HepG2 (cell line): ENCODE measurements around the gene TFAP2E. TPM values are rescaled to one million over a fixed set of nuclear protein-coding genes. Genes with fewer than 3 reads are reported as not detected.

ENCODE experiments used
- ATF1 ChIP-seq: IDR thresholded peaks from 2 replicates; pipeline ENCODE4 v1.6.1; 2016; ENCODE audit warnings: mild to moderate bottlenecking, control low read depth
- KLF9 ChIP-seq: IDR thresholded peaks from 2 replicates; pipeline ENCODE4 v1.6.1; 2016; ENCODE audit warnings: low read depth
- MIER3 ChIP-seq: IDR thresholded peaks from 2 replicates; pipeline ENCODE4 v1.6.1; 2016; ENCODE audit warnings: missing compliant biosample characterization, borderline replicate concordance
- REL ChIP-seq: sonication (generic); formaldehyde crosslinking; conservative IDR thresholded peaks from 2 replicates; pipeline ENCODE4 v1.8.0; 2022; ENCODE audit warnings: mild to moderate bottlenecking, missing genetic modification reagents, moderate library complexity
- RXRA ChIP-seq: sonication (generic); formaldehyde crosslinking; IDR thresholded peaks from 2 replicates; pipeline ENCODE4 v1.5.1; 2020; ENCODE audit warnings: missing genetic modification reagents
- SALL2 ChIP-seq: sonication (generic); formaldehyde crosslinking; IDR thresholded peaks from 2 replicates; pipeline ENCODE4 v1.8.1; 2023; ENCODE audit warnings: mild to moderate bottlenecking, missing genetic modification reagents, inconsistent platforms
- TRIM24 ChIP-seq: sonication (generic); formaldehyde crosslinking; IDR thresholded peaks from 2 replicates; pipeline ENCODE4 v1.8.0; 2022; ENCODE audit warnings: mild to moderate bottlenecking, missing genetic modification reagents
- ZC3H4 ChIP-seq: sonication (generic); formaldehyde crosslinking; IDR thresholded peaks from 2 replicates; pipeline ENCODE4 v1.4.0; 2020; ENCODE audit warnings: missing genetic modification reagents, borderline replicate concordance
- ZNF225 ChIP-seq: sonication (generic); formaldehyde crosslinking; IDR thresholded peaks from 2 replicates; pipeline ENCODE4 v1.4.0; 2020; ENCODE audit warnings: mild to moderate bottlenecking, missing genetic modification reagents
- ZNF33A ChIP-seq: sonication (generic); formaldehyde crosslinking; IDR thresholded peaks from 2 replicates; pipeline ENCODE4 v1.5.1; 2020; ENCODE audit warnings: missing genetic modification reagents, mild to moderate bottlenecking, moderate library complexity, borderline replicate concordance
- ZNF556 ChIP-seq: sonication (generic); formaldehyde crosslinking; IDR thresholded peaks from 2 replicates; pipeline ENCODE4 v1.4.0; 2020; ENCODE audit warnings: mild to moderate bottlenecking, missing genetic modification reagents, borderline replicate concordance
- polyA plus RNA-seq, 8 experiments: library from polyadenylated mRNA; depleted of rRNA in 3 of 8; stranded (reverse) in 7 of 8; unstranded in 1 of 8; fragments of >200 nt; fragmentation: Illumina TruSeq in 4 of 8; extraction: Trizol in 4 of 8; gene quantifications; 2 replicates each; pipeline versions ENCODE4 v1.2.1 to v1.2.3, GENCODE V29; 2011 to 2016; ENCODE audit warnings: low read depth in 4 of 8, missing spikeins in 1 of 8, mixed read lengths in 1 of 8; ENCODE audit not compliant: insufficient read depth in 1 of 8
- total RNA-seq, 5 experiments: library from RNA; depleted of rRNA; stranded (reverse); fragments of >200 nt; fragmentation: Illumina TruSeq; extraction: Trizol; gene quantifications; 2 replicates each; pipeline ENCODE4 v1.2.3, GENCODE V29; 2016; ENCODE audit warnings: low read depth in 1 of 5
- TF ChIP-seq, protein P1 (sequence below): sonication (generic); formaldehyde crosslinking; IDR thresholded peaks from 2 replicates; pipeline ENCODE4 v1.5.0; 2020; ENCODE audit warnings: mild to moderate bottlenecking, missing genetic modification reagents, moderate library complexity
- TF ChIP-seq, protein P2 (sequence below): sonication (generic); formaldehyde crosslinking; IDR thresholded peaks from 2 replicates; pipeline ENCODE4 v1.9.0; 2021; ENCODE audit warnings: missing genetic modification reagents, borderline replicate concordance
- TF ChIP-seq, protein P3 (sequence below): sonication (generic); formaldehyde crosslinking; IDR thresholded peaks from 2 replicates; pipeline ENCODE4 v1.5.1; 2020; ENCODE audit warnings: missing genetic modification reagents, mild to moderate bottlenecking, borderline replicate concordance
- TF ChIP-seq, protein P4 (sequence below): sonication (generic); formaldehyde crosslinking; IDR thresholded peaks from 2 replicates; pipeline ENCODE4 v1.5.1; 2020; ENCODE audit warnings: mild to moderate bottlenecking, missing genetic modification reagents, moderate library complexity

Gene TFAP2E
- total and polyA plus RNA-seq, 2 of the 13 experiments (the other 11 are each of a cell fraction or from before 2014, with no cell fraction given) = 0.31 to 0.41 TPM

DNA sequence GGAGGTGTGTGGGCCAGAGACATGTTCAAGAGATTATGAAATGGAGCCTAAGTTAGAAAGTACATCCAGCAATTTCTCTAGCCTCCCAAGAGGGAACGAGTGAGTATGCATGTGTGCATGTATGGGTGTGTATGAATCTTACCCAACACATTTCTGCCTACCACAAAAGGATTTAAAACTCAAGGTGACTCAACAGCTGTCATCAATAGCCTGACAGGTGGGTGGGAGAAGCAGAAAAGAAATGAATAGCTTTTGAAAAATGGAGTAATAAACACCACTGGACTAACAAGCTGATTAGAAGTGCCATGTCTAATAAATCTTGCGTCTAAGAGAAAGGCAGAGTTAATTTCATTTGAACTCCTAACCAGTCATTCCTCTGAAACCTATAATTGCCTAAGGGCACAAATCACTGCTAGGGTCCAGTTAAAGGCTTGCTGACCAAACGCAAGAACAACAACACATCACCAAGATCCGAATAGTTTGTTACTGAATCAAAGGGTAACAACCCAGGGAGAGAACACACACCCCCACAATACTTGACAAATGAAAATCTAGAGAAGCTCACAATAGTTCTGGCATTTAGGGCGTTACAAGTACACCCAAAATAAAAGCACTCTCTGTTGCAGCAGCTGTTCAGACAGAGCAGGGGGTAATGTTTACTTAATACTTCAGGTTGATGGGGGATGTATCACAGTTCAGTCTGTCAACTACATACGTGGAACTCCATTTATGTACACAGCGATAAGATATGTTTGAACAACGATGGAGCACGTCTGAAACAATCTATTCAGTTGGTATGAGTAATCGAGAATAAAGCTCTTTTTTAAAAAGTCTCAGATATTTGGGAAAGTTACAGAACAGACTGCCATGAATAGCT is 17.3 kb upstream of the TFAP2E start (continued):
- TF ChIP-seq RXRA (CRISPR knock-in tag) (no peak), ZNF225 (CRISPR knock-in tag) (no peak), ZNF33A (CRISPR knock-in tag) (no peak; the same call in 1 of the 2 replicates), SALL2 (no peak), REL (CRISPR knock-in tag) (no peak), ZC3H4 (CRISPR knock-in tag) (no peak; the same call in 1 of the 2 replicates), ATF1 (CRISPR knock-in tag) (0 out of 2 replicates have a peak, but pooled peaks have one; percentile 45), MIER3 (CRISPR knock-in tag) (peak; percentile 38; the same call in 1 of the 2 replicates), ZNF556 (CRISPR knock-in tag) (no peak), KLF9 (no peak), TRIM24 (CRISPR knock-in tag) (no peak)
- TF ChIP-seq, protein P1, sequence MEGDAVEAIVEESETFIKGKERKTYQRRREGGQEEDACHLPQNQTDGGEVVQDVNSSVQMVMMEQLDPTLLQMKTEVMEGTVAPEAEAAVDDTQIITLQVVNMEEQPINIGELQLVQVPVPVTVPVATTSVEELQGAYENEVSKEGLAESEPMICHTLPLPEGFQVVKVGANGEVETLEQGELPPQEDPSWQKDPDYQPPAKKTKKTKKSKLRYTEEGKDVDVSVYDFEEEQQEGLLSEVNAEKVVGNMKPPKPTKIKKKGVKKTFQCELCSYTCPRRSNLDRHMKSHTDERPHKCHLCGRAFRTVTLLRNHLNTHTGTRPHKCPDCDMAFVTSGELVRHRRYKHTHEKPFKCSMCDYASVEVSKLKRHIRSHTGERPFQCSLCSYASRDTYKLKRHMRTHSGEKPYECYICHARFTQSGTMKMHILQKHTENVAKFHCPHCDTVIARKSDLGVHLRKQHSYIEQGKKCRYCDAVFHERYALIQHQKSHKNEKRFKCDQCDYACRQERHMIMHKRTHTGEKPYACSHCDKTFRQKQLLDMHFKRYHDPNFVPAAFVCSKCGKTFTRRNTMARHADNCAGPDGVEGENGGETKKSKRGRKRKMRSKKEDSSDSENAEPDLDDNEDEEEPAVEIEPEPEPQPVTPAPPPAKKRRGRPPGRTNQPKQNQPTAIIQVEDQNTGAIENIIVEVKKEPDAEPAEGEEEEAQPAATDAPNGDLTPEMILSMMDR (CRISPR knock-in tag) = no peak
- TF ChIP-seq, protein P2, sequence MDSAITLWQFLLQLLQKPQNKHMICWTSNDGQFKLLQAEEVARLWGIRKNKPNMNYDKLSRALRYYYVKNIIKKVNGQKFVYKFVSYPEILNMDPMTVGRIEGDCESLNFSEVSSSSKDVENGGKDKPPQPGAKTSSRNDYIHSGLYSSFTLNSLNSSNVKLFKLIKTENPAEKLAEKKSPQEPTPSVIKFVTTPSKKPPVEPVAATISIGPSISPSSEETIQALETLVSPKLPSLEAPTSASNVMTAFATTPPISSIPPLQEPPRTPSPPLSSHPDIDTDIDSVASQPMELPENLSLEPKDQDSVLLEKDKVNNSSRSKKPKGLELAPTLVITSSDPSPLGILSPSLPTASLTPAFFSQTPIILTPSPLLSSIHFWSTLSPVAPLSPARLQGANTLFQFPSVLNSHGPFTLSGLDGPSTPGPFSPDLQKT (CRISPR knock-in tag) = no peak
- TF ChIP-seq, protein P3, sequence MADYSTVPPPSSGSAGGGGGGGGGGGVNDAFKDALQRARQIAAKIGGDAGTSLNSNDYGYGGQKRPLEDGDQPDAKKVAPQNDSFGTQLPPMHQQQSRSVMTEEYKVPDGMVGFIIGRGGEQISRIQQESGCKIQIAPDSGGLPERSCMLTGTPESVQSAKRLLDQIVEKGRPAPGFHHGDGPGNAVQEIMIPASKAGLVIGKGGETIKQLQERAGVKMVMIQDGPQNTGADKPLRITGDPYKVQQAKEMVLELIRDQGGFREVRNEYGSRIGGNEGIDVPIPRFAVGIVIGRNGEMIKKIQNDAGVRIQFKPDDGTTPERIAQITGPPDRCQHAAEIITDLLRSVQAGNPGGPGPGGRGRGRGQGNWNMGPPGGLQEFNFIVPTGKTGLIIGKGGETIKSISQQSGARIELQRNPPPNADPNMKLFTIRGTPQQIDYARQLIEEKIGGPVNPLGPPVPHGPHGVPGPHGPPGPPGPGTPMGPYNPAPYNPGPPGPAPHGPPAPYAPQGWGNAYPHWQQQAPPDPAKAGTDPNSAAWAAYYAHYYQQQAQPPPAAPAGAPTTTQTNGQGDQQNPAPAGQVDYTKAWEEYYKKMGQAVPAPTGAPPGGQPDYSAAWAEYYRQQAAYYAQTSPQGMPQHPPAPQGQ (CRISPR knock-in tag) = no peak
- TF ChIP-seq, protein P4, sequence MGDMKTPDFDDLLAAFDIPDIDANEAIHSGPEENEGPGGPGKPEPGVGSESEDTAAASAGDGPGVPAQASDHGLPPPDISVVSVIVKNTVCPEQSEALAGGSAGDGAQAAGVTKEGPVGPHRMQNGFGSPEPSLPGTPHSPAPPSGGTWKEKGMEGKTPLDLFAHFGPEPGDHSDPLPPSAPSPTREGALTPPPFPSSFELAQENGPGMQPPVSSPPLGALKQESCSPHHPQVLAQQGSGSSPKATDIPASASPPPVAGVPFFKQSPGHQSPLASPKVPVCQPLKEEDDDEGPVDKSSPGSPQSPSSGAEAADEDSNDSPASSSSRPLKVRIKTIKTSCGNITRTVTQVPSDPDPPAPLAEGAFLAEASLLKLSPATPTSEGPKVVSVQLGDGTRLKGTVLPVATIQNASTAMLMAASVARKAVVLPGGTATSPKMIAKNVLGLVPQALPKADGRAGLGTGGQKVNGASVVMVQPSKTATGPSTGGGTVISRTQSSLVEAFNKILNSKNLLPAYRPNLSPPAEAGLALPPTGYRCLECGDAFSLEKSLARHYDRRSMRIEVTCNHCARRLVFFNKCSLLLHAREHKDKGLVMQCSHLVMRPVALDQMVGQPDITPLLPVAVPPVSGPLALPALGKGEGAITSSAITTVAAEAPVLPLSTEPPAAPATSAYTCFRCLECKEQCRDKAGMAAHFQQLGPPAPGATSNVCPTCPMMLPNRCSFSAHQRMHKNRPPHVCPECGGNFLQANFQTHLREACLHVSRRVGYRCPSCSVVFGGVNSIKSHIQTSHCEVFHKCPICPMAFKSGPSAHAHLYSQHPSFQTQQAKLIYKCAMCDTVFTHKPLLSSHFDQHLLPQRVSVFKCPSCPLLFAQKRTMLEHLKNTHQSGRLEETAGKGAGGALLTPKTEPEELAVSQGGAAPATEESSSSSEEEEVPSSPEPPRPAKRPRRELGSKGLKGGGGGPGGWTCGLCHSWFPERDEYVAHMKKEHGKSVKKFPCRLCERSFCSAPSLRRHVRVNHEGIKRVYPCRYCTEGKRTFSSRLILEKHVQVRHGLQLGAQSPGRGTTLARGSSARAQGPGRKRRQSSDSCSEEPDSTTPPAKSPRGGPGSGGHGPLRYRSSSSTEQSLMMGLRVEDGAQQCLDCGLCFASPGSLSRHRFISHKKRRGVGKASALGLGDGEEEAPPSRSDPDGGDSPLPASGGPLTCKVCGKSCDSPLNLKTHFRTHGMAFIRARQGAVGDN (CRISPR knock-in tag) = no peak
